ENCODE measurements around the gene ARSG.

Gene ARSG

DNA sequence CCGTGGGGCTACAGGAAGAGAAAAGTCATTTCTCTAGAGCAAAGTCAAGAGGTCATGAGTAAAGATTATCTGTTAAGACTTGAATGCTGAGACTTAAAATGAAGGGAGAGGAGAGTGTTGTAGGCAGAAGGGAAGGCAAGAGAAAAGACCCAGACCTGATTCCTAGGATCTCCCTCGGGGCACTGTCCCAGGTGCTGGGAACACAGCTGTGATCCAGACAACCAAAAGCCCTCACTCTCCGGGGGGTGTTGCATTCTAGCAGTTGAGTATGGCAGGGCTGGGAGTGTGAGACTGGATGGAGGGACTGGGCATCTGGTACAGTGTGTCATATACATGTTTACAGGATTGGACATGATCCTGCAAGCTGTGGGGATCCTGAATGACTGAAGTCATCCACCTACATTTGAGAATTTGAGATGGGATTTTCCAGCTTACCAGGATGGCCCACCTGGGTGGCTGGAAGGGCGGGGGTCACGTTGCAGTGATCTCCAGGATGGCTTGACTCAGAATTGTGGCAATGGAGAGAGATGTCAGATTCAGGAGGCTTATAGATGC is 29.1 kb downstream of the ARSG start:
- TF ChIP-seq, protein P1, sequence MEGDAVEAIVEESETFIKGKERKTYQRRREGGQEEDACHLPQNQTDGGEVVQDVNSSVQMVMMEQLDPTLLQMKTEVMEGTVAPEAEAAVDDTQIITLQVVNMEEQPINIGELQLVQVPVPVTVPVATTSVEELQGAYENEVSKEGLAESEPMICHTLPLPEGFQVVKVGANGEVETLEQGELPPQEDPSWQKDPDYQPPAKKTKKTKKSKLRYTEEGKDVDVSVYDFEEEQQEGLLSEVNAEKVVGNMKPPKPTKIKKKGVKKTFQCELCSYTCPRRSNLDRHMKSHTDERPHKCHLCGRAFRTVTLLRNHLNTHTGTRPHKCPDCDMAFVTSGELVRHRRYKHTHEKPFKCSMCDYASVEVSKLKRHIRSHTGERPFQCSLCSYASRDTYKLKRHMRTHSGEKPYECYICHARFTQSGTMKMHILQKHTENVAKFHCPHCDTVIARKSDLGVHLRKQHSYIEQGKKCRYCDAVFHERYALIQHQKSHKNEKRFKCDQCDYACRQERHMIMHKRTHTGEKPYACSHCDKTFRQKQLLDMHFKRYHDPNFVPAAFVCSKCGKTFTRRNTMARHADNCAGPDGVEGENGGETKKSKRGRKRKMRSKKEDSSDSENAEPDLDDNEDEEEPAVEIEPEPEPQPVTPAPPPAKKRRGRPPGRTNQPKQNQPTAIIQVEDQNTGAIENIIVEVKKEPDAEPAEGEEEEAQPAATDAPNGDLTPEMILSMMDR (IDR thresholded peaks at IDR 0.05; ENCODE audit: insufficient read depth, low read length, missing control alignments), result no peak
- CTCF ChIA-PET, result no interaction called here

DNA sequence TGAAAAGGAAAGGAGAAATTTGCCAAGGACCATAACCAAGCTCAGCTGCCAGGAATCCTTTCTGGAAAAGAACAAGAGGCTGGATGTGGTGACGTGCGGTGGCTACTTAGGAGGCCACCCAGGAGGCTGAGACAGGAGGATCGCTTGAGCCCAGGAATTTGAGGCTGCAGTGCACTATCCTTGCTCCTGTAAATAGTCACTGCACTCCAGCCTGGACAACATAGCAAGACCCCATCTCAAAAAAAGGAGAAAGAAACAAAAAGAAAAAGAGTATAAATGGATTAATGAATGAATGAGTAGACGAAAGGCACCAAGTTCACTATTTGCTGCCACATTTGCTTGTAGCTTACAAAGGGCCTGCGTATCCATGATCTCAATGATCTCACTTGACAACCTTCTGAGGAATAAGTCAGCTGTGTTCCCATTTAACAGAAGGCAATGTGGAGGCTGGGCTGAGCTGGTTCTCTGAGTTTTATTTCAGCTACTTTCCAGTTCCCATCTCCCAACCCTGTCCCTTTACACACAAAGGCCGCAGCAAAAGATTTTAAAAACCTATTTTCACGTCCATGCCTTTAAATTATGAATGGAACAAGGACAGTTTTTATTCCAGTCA is 29.8 kb downstream of the ARSG start:
- ChIA-PET POLR2A (no interaction called here), CTCF (interaction anchor here (0.9 kb wide), 1 partner anchor 14 kb away, joined by 3 read pairs; no protein-coding TSS in a partner anchor)
- no peak for DNase-seq (ENCODE audit: low read depth, low spot score)
- TF ChIP-seq, protein P1 (IDR thresholded peaks at IDR 0.05; ENCODE audit: insufficient read depth, low read length, missing control alignments), result no peak
- no peak overlapping the region for H3K4me3 ChIP-seq (ENCODE audit: low read depth, low read length)

More for the DNA sequence above, 29.1 kb downstream of the ARSG start:
- DNase-seq (ENCODE audit: low read depth, low spot score), result no peak
- POLR2A ChIA-PET, result no interaction called here
- no peak overlapping the region for H3K4me3 ChIP-seq (ENCODE audit: low read depth, low read length)

DNA sequence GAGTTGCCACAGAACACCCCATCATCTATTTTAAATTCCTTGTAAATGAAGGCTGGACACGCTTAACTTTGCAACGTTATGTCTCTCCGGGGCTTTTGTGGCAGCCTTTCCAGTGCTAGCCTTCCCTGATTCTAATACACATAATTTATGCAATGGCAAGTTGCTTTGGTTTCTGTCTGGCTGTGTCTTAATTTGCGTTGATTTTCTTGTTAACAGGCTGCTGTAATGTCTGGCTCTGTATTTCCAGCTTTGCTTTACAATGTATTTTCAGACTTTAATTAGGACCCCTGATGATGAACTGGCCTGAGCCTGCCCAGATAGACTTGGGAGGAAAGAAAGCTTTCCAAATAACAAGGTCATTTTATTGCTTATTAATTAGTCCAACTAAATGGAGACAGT is 30.3 kb downstream of the ARSG start:
- TF ChIP-seq, protein P1 (IDR thresholded peaks at IDR 0.05; ENCODE audit: insufficient read depth, low read length, missing control alignments), result no peak
- no peak for DNase-seq (ENCODE audit: low read depth, low spot score)
- CTCF ChIA-PET, result interaction anchor here (0.9 kb wide), 1 partner anchor 13 kb away, joined by 3 read pairs; no protein-coding TSS in a partner anchor
- POLR2A ChIA-PET, result no interaction called here
- no peak overlapping the region for H3K4me3 ChIP-seq (ENCODE audit: low read depth, low read length)

DNA sequence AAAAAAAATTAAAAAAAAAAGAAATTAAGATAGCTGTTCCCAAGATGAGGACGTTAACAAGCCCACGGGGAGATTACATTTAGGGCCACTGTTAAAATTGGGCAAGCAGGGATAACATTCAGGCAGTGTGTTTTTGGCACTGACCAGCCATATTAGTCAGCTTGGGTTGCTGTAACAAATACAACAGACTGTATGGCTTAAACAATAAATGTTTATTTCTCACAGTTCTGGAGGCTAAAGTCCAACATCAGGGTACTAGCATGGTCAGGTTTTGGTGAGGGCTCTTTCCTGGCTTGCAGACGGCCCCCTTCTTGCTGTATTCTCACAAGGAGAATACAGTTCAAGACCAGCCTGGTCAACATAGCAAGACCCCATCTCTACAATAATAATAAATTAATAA is 31.3 kb downstream of the ARSG start:
- CTCF ChIA-PET, result no interaction called here
- TF ChIP-seq, protein P1 (IDR thresholded peaks at IDR 0.05; ENCODE audit: insufficient read depth, low read length, missing control alignments), result no peak
- DNase-seq (ENCODE audit: low read depth, low spot score), result no peak

DNA sequence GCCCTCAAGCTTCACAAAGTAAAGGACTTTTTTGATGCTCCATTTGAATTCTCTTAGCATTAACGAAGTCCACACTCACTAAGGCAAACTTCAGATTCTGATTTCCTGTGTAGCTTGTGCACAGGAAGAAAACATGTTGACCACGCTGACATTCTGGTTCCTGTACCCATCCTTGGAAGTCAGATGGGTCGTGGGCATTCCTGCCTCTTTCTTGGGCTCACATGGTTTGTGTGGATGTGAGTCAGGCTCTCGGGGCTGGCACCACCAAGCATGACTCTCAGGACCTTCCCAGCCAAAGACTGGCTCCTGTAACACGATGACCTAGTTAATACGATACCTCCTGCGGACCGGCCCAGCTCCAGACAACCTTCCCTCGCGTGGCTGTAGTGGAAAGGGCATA is 32.8 kb downstream of the ARSG start:
- TF ChIP-seq, protein P1 (IDR thresholded peaks at IDR 0.05; ENCODE audit: insufficient read depth, low read length, missing control alignments), result no peak
- ChIA-PET CTCF (interaction anchor here (0.6 to 1.6 kb wide), 4 partner anchors 22 to 75 kb away, joined by 3 read pairs; no protein-coding TSS in a partner anchor), POLR2A (interaction anchor here (0.5 kb wide), 1 partner anchor 27 kb away, joined by 3 read pairs; no protein-coding TSS in a partner anchor)

More for the DNA sequence above, 31.3 kb downstream of the ARSG start:
- POLR2A ChIA-PET, result no interaction called here
- no peak overlapping the region for H3K4me3 ChIP-seq (ENCODE audit: low read depth, low read length)

DNA sequence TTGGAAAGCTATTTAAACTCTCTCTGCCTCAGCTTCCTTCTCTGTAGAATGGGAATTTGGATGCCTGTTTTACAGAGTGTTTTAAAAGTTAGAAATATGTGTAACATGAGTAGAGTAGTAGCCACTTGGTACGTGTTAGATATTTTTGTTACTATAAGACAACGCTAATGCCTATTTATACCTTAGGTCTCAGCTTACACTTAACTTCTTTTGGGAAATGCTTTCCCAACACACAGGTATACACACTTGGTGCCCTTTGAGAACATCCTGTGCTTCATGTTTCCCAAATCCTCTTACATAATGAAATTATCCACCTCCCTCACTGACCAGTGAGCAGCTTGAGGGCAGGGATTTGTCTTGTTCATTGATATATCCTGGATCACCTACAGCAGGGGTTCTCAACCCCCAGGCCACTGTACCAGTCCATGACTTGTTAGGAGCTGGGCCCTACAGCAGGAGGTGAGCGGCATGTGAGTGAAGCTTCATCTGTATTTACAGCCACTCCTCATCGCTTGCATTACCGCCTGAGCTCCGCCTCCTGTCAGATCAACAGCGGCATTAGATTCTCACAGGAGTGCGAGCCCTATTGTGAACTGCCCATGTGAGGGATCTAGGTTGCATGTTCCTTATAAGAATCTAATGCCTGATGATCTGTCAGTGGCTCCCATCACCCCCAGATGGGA is 33.5 kb downstream of the ARSG start:
- ChIA-PET POLR2A (no interaction called here), CTCF (interaction anchor here (0.6 to 1.6 kb wide), 6 partner anchors 10 to 75 kb away, joined by 3 to 4 read pairs (median 3); no protein-coding TSS in a partner anchor)
- no peak overlapping the region for H3K4me3 ChIP-seq (ENCODE audit: low read depth, low read length)
- DNase-seq (ENCODE audit: low read depth, low spot score), result no peak
- TF ChIP-seq, protein P1 (IDR thresholded peaks at IDR 0.05; ENCODE audit: insufficient read depth, low read length, missing control alignments), result no peak

More for the DNA sequence above, 32.8 kb downstream of the ARSG start:
- H3K4me3 ChIP-seq (ENCODE audit: low read depth, low read length), result no peak overlapping the region
- DNase-seq (ENCODE audit: low read depth, low spot score), result no peak

All from AG04449 (cell line).